Thymus (tissue), 11 donors: ENCODE data around the gene SRD5A1. TPM values are rescaled to one million over a fixed set of nuclear protein-coding genes. Genes with fewer than 3 reads are reported as not detected.

Experiments
- DNase-seq, 9 donors: peaks; one replicate each; pipeline ENCODE4 v3.0.0-alpha.2; 2013; ENCODE audit warnings: low spot score in 9 of 9, low read depth in 6 of 9, missing footprints in 1 of 9
- H3K27ac ChIP-seq, 2 donors: one replicate each; pipeline ENCODE4 v1.5.1; 2013; ENCODE audit warnings: control low read depth in 1 of 2, low read depth in 1 of 2, low read length in 1 of 2, mild to moderate bottlenecking in 1 of 2, moderate library complexity in 1 of 2
- H3K27me3 ChIP-seq, 2 donors: one replicate each; pipeline ENCODE4 v1.5.1; 2013; ENCODE audit warnings: low read length in 1 of 2; ENCODE audit not compliant: control insufficient read depth in 2 of 2, insufficient read depth in 1 of 2
- H3K36me3 ChIP-seq, 2 donors: one replicate each; pipeline ENCODE4 v1.5.1; 2013; ENCODE audit warnings: low read length in 1 of 2, mild to moderate bottlenecking in 1 of 2, moderate library complexity in 1 of 2; ENCODE audit not compliant: control insufficient read depth in 2 of 2, insufficient read depth in 2 of 2
- H3K4me1 ChIP-seq, 2 donors: one replicate each; pipeline ENCODE4 v1.5.1; 2013; ENCODE audit warnings: low read length in 2 of 2; ENCODE audit not compliant: control insufficient read depth in 2 of 2, insufficient read depth in 2 of 2
- H3K4me3 ChIP-seq, 2 donors: one replicate each; pipeline ENCODE4 v1.5.1; 2013; ENCODE audit warnings: low read length in 2 of 2, control low read depth in 1 of 2, mild to moderate bottlenecking in 1 of 2
- H3K9me3 ChIP-seq, 2 donors: one replicate each; pipeline ENCODE4 v1.5.1; 2013; ENCODE audit warnings: low read length in 1 of 2, mild to moderate bottlenecking in 1 of 2; ENCODE audit not compliant: control insufficient read depth in 2 of 2, insufficient read depth in 1 of 2
- WGBS: extraction: QIAGEN DNeasy Blood & Tissue Kit; methylation state at CpG from one replicate; pipeline ENCODE4 v1.1.7; 2013; 5-methylcytosine and 5-hydroxymethylcytosine counted together
- polyA plus RNA-seq: library from polyadenylated mRNA; stranded (reverse); fragments of 200-250 nt; gene quantifications from one replicate; pipeline ENCODE4 v1.2.3, GENCODE V29; 2013
- total RNA-seq: library from RNA; stranded (reverse); fragments of 120-200 nt; gene quantifications from one replicate; pipeline ENCODE4 v1.2.4, GENCODE V29; 2013
- donor health status: healthy.

The SRD5A1 gene
- total and polyA plus RNA-seq, 2 donors, result 6.9 to 10.2 TPM

- 88% methylated on average over 5 of the region's 5 CpGs for WGBS
- Histone ChIP-seq H3K9me3 (no peaks in the 10 kb centered on the region), H3K4me1 (peaks cover 66 to 89% of the 10 kb centered on the region in 2 donors), H3K27me3 (no peaks in the 10 kb centered on the region), H3K27ac (peak overlapping the region in 1 of 2 donors; percentile 81), H3K4me3 (no peak overlapping the region), H3K36me3 (peaks cover 11 to 14% of the 10 kb centered on the region in 2 donors)
- DNase-seq, result no peak
These were observed 86.2 kb downstream of the SRD5A1 start for GRCh38 chr5:6719417-6719816.

GRCh38 chr5:6719896-6720560, 86.8 kb downstream of the SRD5A1 start:
- Histone ChIP-seq H3K4me1 (peaks cover 66 to 93% of the 10 kb centered on the region in 2 donors), H3K27ac (peak overlapping the region in 1 of 2 donors; percentile 81), H3K27me3 (no peaks in the 10 kb centered on the region), H3K4me3 (no peak overlapping the region), H3K36me3 (peaks cover 11 to 14% of the 10 kb centered on the region in 2 donors), H3K9me3 (no peaks in the 10 kb centered on the region)
- WGBS, result 44% methylated on average over 5 of the region's 5 CpGs
- peak in 4 of 9 donors; percentile 60 to 86 (median 66) for DNase-seq

GRCh38 chr5:6720561-6720921, 87.3 kb downstream of the SRD5A1 start:
- peak overlapping the region in 1 of 2 donors; percentile 81 for H3K27ac ChIP-seq
- peaks cover 62 to 94% of the 10 kb centered on the region in 2 donors for H3K4me1 ChIP-seq
- H3K4me3 ChIP-seq, result no peak overlapping the region
- H3K9me3 ChIP-seq, result no peaks in the 10 kb centered on the region
- H3K36me3 ChIP-seq, result peaks cover 11 to 17% of the 10 kb centered on the region in 2 donors
- WGBS, result 95% methylated on average over 6 of the region's 6 CpGs
- H3K27me3 ChIP-seq, result no peaks in the 10 kb centered on the region
- no peak for DNase-seq

GRCh38 chr5:6721442-6721841, 88.2 kb downstream of the SRD5A1 start:
- no peak overlapping the region for H3K4me3 ChIP-seq
- peaks cover 53 to 94% of the 10 kb centered on the region in 2 donors for H3K4me1 ChIP-seq
- H3K36me3 ChIP-seq, result peaks cover 14 to 19% of the 10 kb centered on the region in 2 donors
- H3K9me3 ChIP-seq, result no peaks in the 10 kb centered on the region
- WGBS, result 83% methylated on average over 4 of the region's 4 CpGs
- no peaks in the 10 kb centered on the region for H3K27me3 ChIP-seq
- no peak for DNase-seq
- H3K27ac ChIP-seq, result no peak overlapping the region

GRCh38 chr5:6722015-6722414, 88.8 kb downstream of the SRD5A1 start:
- peak in 1 of 9 donors; percentile 52 for DNase-seq
- Histone ChIP-seq H3K27me3 (no peaks in the 10 kb centered on the region), H3K27ac (peak overlapping the region in 1 of 2 donors; percentile 58), H3K4me3 (no peak overlapping the region), H3K4me1 (peaks cover 47 to 94% of the 10 kb centered on the region in 2 donors), H3K9me3 (no peaks in the 10 kb centered on the region), H3K36me3 (peaks cover 19 to 22% of the 10 kb centered on the region in 2 donors)
- WGBS, result 57% methylated on average over 6 of the region's 6 CpGs

- H3K4me1 ChIP-seq, result peaks cover 45 to 94% of the 10 kb centered on the region in 2 donors
- peak overlapping the region in 1 of 2 donors; percentile 65 for H3K27ac ChIP-seq
- H3K27me3 ChIP-seq, result no peaks in the 10 kb centered on the region
- no peak overlapping the region for H3K4me3 ChIP-seq
- peak in 1 of 9 donors; percentile 58 for DNase-seq
- peaks cover 16 to 21% of the 10 kb centered on the region in 2 donors for H3K36me3 ChIP-seq
- 75% methylated on average over 14 of the region's 14 CpGs for WGBS
- no peaks in the 10 kb centered on the region for H3K9me3 ChIP-seq
These were observed 90.0 kb downstream of the SRD5A1 start for GRCh38 chr5:6723122-6723815.

GRCh38 chr5:6723816-6724300, 90.6 kb downstream of the SRD5A1 start:
- DNase-seq, result peak in 1 of 9 donors; percentile 52
- peaks cover 11 to 16% of the 10 kb centered on the region in 2 donors for H3K36me3 ChIP-seq
- H3K27me3 ChIP-seq, result no peaks in the 10 kb centered on the region
- no peak overlapping the region for H3K4me3 ChIP-seq
- 95% methylated on average over 12 of the region's 12 CpGs for WGBS
- peak overlapping the region in 1 of 2 donors; percentile 65 for H3K27ac ChIP-seq
- H3K4me1 ChIP-seq, result peaks cover 42 to 93% of the 10 kb centered on the region in 2 donors
- H3K9me3 ChIP-seq, result no peaks in the 10 kb centered on the region
